ENCODE measurements around the gene RARG.

RARG gene

DNA sequence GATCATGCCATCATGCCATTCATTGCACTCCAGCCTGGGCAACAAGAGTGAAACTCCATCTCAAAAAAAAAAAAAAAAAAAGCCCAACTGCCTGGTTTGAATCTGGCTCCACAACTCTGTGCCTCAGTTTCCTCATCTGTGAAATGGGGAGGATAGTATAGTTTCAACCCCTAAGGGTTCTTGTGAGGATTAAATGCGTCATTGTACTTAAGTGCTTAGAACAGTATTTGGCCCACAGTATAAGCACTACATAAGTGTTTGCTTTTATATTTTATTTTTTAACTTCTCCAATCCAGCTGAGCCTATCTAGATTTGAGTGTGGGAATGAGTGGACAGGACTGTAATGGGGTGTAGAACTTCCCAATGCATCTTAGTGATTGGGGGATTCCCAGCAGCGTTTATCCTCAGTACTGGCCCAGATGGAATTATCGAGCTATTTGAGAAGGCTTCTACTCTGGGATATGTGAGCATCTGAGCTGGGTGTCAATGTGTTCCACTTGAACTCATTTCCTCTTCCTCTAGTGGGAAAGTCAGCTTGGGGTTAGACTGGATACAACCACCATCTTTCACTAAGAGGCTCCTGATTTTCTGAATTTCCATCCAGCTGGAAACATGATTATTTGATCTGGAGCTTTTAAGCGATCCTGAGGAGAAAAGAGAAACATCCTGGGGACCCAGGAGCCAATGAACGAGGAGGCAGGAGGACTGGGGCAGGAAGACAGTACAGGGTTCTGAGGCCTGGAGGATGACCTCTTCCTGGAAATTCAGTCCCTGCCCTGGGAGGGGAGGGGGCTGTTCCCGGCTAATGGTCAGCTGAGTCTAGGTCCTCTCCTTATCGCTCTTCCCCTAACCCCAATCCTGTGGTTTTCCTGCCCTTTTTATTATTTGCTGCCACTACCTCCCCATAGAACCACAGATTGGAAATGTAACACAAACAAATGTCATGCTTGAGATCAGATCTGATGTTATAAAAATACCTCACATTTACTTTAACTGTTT is 26.8 kb upstream of the RARG start:
- Histone ChIP-seq H3K4me1 (ENCODE audit: control insufficient read depth, insufficient read depth, low read length) (no peaks in the 10 kb centered on the region), H3K4me3 (ENCODE audit: low read length) (no peak overlapping the region), H3K36me3 (ENCODE audit: control insufficient read depth, insufficient read depth, low read length) (peaks cover 3% of the 10 kb centered on the region), H3K9me3 (ENCODE audit: control insufficient read depth, low read length) (no peaks in the 10 kb centered on the region), H3K27me3 (ENCODE audit: control insufficient read depth, insufficient read depth, low read length) (no peaks in the 10 kb centered on the region), H3K9ac (ENCODE audit: low read length) (no peak overlapping the region)

DNA sequence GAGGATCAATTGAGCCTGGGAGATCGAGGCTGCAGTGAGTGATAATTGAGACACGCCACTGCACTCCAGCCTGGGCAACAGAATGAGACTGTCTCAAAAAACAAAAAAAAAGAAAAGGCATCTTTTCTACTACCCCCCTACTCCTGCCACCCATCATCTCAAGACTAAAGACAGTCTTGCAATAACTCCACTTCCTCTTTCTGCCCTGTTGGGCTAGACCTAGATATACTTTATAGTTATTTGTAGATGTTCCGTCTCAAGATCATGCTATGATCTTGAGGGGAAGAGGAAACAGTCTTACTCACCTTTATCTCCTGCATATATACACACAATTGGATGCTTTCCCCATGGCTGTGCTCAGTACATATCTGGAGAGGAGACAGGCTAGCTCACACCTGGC is 24.0 kb upstream of the RARG start:
- H3K27me3 ChIP-seq (ENCODE audit: control insufficient read depth, insufficient read depth, low read length), result no peaks in the 10 kb centered on the region
- no peaks in the 10 kb centered on the region for H3K9me3 ChIP-seq (ENCODE audit: control insufficient read depth, low read length)
- no peak overlapping the region for H3K9ac ChIP-seq (ENCODE audit: low read length)
- H3K36me3 ChIP-seq (ENCODE audit: control insufficient read depth, insufficient read depth, low read length), result peaks cover 6% of the 10 kb centered on the region
- H3K4me1 ChIP-seq (ENCODE audit: control insufficient read depth, insufficient read depth, low read length), result peaks cover 20% of the 10 kb centered on the region
- H3K4me3 ChIP-seq (ENCODE audit: low read length), result no peak overlapping the region

GRCh38 chr12:53254816-53255545 is 23.0 kb upstream of the RARG start:
- Histone ChIP-seq H3K4me3 (ENCODE audit: low read length) (no peak overlapping the region), H3K4me1 (ENCODE audit: control insufficient read depth, insufficient read depth, low read length) (peaks cover 22% of the 10 kb centered on the region), H3K36me3 (ENCODE audit: control insufficient read depth, insufficient read depth, low read length) (peaks cover 6% of the 10 kb centered on the region), H3K9me3 (ENCODE audit: control insufficient read depth, low read length) (no peaks in the 10 kb centered on the region), H3K27me3 (ENCODE audit: control insufficient read depth, insufficient read depth, low read length) (no peaks in the 10 kb centered on the region), H3K9ac (ENCODE audit: low read length) (no peak overlapping the region)

DNA sequence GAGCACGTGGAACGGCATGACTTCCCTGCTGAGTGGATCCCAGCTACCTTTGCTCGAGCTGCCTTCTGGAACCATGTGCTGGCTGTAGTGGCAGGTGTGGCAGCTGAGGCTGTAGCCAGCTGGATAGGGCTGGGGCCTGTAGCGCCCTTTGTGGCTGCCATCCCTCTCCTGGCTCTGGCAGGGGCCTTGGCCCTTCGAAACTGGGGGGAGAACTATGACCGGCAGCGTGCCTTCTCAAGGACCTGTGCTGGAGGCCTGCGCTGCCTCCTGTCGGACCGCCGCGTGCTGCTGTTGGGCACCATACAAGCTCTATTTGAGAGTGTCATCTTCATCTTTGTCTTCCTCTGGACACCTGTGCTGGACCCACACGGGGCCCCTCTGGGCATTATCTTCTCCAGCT is 21.3 kb upstream of the RARG start:
- no peak overlapping the region for H3K4me3 ChIP-seq (ENCODE audit: low read length)
- H3K9ac ChIP-seq (ENCODE audit: low read length), result peak overlapping the region; percentile 93
- peaks cover 22% of the 10 kb centered on the region for H3K4me1 ChIP-seq (ENCODE audit: control insufficient read depth, insufficient read depth, low read length)
- H3K9me3 ChIP-seq (ENCODE audit: control insufficient read depth, low read length), result no peaks in the 10 kb centered on the region
- no peaks in the 10 kb centered on the region for H3K27me3 ChIP-seq (ENCODE audit: control insufficient read depth, insufficient read depth, low read length)
- peaks cover 6% of the 10 kb centered on the region for H3K36me3 ChIP-seq (ENCODE audit: control insufficient read depth, insufficient read depth, low read length)

DNA sequence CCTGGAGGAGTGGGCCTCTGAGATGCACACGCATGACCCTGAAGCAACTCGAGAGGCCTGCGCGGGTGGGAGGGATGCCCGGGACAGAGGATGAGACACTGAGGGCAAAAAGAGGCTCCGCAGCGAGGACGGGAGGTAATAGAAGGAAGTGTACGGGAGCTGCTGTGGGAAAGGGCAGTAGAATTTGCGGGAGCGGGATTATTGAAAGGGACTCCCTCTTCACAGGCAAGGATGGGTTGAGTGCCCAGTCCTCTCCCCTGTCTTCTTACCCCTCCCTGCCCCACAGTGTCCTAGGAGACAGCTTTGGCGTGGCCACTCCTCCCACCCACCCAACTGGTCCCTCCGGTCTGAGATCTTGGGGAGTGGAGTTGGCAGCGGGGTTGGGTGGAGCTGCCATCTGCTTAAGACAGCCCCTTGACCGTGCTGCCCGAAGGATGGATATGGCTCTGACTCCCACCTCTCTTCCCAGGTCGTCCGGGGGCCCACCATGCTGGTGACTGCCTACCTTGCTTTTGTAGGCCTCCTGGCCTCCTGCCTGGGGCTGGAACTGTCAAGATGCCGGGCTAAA is 20.4 kb upstream of the RARG start:
- peaks cover 6% of the 10 kb centered on the region for H3K36me3 ChIP-seq (ENCODE audit: control insufficient read depth, insufficient read depth, low read length)
- no peaks in the 10 kb centered on the region for H3K27me3 ChIP-seq (ENCODE audit: control insufficient read depth, insufficient read depth, low read length)
- H3K4me3 ChIP-seq (ENCODE audit: low read length), result peak overlapping the region; percentile 76
- peak overlapping the region; percentile 93 for H3K9ac ChIP-seq (ENCODE audit: low read length)
- peaks cover 22% of the 10 kb centered on the region for H3K4me1 ChIP-seq (ENCODE audit: control insufficient read depth, insufficient read depth, low read length)
- no peaks in the 10 kb centered on the region for H3K9me3 ChIP-seq (ENCODE audit: control insufficient read depth, low read length)

- Histone ChIP-seq H3K36me3 (ENCODE audit: control insufficient read depth, insufficient read depth, low read length) (peaks cover 6% of the 10 kb centered on the region), H3K27me3 (ENCODE audit: control insufficient read depth, insufficient read depth, low read length) (no peaks in the 10 kb centered on the region), H3K4me3 (ENCODE audit: low read length) (peak overlapping the region; percentile 76), H3K9ac (ENCODE audit: low read length) (peak overlapping the region; percentile 93), H3K9me3 (ENCODE audit: control insufficient read depth, low read length) (no peaks in the 10 kb centered on the region), H3K4me1 (ENCODE audit: control insufficient read depth, insufficient read depth, low read length) (peaks cover 22% of the 10 kb centered on the region)
These were observed 19.7 kb upstream of the RARG start for GRCh38 chr12:53251477-53252348.

DNA sequence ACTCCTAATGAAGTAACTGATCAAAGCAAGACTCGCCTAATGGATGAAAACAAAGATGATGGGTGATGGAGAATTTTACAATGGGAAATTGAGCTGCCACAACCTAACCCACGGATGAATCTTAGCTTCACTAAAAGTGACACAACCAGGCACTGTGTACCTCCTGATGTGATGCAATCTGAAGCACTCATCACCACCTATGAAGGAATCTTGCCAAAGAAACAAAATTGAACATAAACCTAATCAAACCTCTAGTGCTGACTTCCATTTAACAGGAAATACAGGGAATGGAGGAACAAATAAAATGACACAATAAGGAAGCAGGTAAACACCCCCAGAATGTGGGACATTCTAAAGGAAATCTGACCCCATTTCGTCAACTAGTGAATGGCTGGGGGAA is 13.3 kb upstream of the RARG start:
- no peak overlapping the region for H3K9ac ChIP-seq (ENCODE audit: low read length)
- no peaks in the 10 kb centered on the region for H3K36me3 ChIP-seq (ENCODE audit: control insufficient read depth, insufficient read depth, low read length)
- H3K4me3 ChIP-seq (ENCODE audit: low read length), result no peak overlapping the region
- no peaks in the 10 kb centered on the region for H3K9me3 ChIP-seq (ENCODE audit: control insufficient read depth, low read length)
- H3K27me3 ChIP-seq (ENCODE audit: control insufficient read depth, insufficient read depth, low read length), result peaks cover 3% of the 10 kb centered on the region
- no peaks in the 10 kb centered on the region for H3K4me1 ChIP-seq (ENCODE audit: control insufficient read depth, insufficient read depth, low read length)

GRCh38 chr12:53244337-53244736 is 12.3 kb upstream of the RARG start:
- no peaks in the 10 kb centered on the region for H3K4me1 ChIP-seq (ENCODE audit: control insufficient read depth, insufficient read depth, low read length)

GRCh38 chr12:53241623-53242412 is 9.8 kb upstream of the RARG start:
- no peak overlapping the region for H3K9ac ChIP-seq (ENCODE audit: low read length)
- H3K9me3 ChIP-seq (ENCODE audit: control insufficient read depth, low read length), result no peaks in the 10 kb centered on the region
- no peaks in the 10 kb centered on the region for H3K36me3 ChIP-seq (ENCODE audit: control insufficient read depth, insufficient read depth, low read length)
- H3K4me3 ChIP-seq (ENCODE audit: low read length), result no peak overlapping the region
- H3K4me1 ChIP-seq (ENCODE audit: control insufficient read depth, insufficient read depth, low read length), result peaks cover under 1% of the 10 kb centered on the region
- peaks cover 3% of the 10 kb centered on the region for H3K27me3 ChIP-seq (ENCODE audit: control insufficient read depth, insufficient read depth, low read length)

More at GRCh38 chr12:53244337-53244736, 12.3 kb upstream of the RARG start:
- no peak overlapping the region for H3K9ac ChIP-seq (ENCODE audit: low read length)
- no peak overlapping the region for H3K4me3 ChIP-seq (ENCODE audit: low read length)
- no peaks in the 10 kb centered on the region for H3K9me3 ChIP-seq (ENCODE audit: control insufficient read depth, low read length)
- peaks cover 3% of the 10 kb centered on the region for H3K27me3 ChIP-seq (ENCODE audit: control insufficient read depth, insufficient read depth, low read length)
- H3K36me3 ChIP-seq (ENCODE audit: control insufficient read depth, insufficient read depth, low read length), result no peaks in the 10 kb centered on the region

DNA sequence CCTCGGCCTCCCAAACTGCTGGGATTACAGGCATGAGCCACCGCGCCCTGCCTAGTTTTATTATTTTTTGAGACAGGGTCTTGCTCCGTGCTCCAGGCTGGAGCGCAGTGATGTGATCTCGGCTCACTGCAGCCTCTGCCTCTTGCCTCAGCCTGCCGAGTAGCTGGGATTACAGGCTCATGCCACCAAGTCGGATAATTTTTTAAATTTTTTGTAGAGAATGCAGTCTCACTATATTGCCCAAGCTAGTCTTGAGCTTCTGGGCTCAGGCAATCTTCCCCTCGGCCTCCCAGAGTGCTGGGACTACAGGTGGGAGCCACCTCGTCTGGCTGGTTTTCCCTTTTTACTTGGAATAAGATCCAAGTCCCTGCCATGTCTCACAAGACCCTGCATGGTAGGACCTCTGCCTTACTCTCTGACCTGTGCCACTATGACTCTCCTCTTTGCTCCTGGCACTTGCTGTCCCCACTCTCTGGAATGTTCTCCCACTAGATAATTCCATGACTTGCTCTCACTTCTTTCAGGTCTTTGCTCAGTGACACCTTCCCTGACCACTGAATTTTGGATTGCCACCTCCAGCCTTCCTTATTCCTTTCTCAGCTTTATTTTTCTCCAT is 7.7 kb upstream of the RARG start:
- Histone ChIP-seq H3K36me3 (ENCODE audit: control insufficient read depth, insufficient read depth, low read length) (no peaks in the 10 kb centered on the region), H3K27me3 (ENCODE audit: control insufficient read depth, insufficient read depth, low read length) (peaks cover 3% of the 10 kb centered on the region), H3K9me3 (ENCODE audit: control insufficient read depth, low read length) (no peaks in the 10 kb centered on the region), H3K4me3 (ENCODE audit: low read length) (no peak overlapping the region), H3K4me1 (ENCODE audit: control insufficient read depth, insufficient read depth, low read length) (peaks cover 6% of the 10 kb centered on the region), H3K9ac (ENCODE audit: low read length) (no peak overlapping the region)
